GM18519 (cell line): ENCODE measurements around the gene KRTAP26-1.

Experiments
- ATAC-seq: cut with Tn5 transposase; IDR thresholded peaks from one replicate; pipeline ENCODE4 v1.9.1; 2021; ENCODE audit warnings: mild to moderate bottlenecking, moderate library complexity; ENCODE audit not compliant: unreplicated experiment, low FRiP score

The KRTAP26-1 gene

GRCh38 chr21:30282850-30283249 lies 37.3 kb downstream of the KRTAP26-1 start, which contains the start of gene KRTAP24-1:
Gene KRTAP24-1 (minus strand): TSS chr21:30282950. CDS start chr21:30282932, 18 bp downstream.
- ATAC-seq: no peak

- no peak for ATAC-seq
Measured at GRCh38 chr21:30271611-30272010, 48.5 kb downstream of the KRTAP26-1 start.

- ATAC-seq: no peak
Measured at GRCh38 chr21:30271156-30271555, 49.0 kb downstream of the KRTAP26-1 start.

GRCh38 chr21:30269803-30270530 lies 50.1 kb downstream of the KRTAP26-1 start:
- ATAC-seq: no peak
